Hepatocyte (in vitro differentiated cells): ENCODE data around the gene CTNNA2.

ENCODE experiments used
- CTCF ChIP-seq: fragments of 200-600 bp; sonication (generic); IDR thresholded peaks from 2 replicates; pipeline ENCODE4 v1.5.1; 2016; ENCODE audit warnings: antibody characterized with exemption, mild to moderate bottlenecking; ENCODE audit not compliant: poor library complexity
- EZH2 ChIP-seq: fragments of 200-600 bp; sonication (generic); IDR thresholded peaks from 2 replicates; pipeline ENCODE4 v1.6.1; 2016; ENCODE audit warnings: antibody characterized with exemption, mild to moderate bottlenecking, borderline replicate concordance
- EZH2phosphoT487 ChIP-seq: fragments of 200-600 bp; sonication (generic); IDR thresholded peaks from one replicate; pipeline ENCODE4 v1.6.1; 2018; ENCODE audit warnings: antibody characterized with exemption, mild to moderate bottlenecking, low read depth, moderate library complexity; ENCODE audit not compliant: unreplicated experiment, severe bottlenecking

DNA sequence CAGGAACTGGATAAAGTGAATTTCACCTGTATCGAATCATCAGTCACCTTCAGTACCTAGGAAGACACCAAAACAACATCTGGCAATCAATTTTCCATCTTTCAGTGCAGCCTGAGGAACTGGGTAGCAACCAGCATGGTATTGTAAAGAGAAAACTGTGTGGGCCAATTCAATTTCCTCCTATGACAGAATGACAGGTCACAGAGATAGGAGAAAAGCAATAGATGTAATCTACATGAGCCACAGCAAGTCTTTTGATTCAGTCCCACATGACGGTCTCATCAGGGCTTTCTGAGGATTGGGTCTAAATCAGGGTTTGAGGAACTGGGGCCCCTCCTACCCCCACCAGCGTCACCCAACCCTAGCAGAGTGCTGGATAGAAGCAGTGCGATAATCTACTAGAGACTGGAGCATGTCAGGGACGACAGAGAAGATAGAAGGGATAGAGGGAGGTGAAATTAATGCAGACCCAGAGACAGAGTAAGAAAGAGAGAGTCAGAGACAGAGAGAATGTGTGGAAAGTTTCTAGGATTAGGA is 523.0 kb downstream of the CTNNA2 start:
- TF ChIP-seq CTCF (no peak), EZH2 (no peak), EZH2phosphoT487 (no peak)
